ENCODE measurements around the gene MOV10L1.

DNA sequence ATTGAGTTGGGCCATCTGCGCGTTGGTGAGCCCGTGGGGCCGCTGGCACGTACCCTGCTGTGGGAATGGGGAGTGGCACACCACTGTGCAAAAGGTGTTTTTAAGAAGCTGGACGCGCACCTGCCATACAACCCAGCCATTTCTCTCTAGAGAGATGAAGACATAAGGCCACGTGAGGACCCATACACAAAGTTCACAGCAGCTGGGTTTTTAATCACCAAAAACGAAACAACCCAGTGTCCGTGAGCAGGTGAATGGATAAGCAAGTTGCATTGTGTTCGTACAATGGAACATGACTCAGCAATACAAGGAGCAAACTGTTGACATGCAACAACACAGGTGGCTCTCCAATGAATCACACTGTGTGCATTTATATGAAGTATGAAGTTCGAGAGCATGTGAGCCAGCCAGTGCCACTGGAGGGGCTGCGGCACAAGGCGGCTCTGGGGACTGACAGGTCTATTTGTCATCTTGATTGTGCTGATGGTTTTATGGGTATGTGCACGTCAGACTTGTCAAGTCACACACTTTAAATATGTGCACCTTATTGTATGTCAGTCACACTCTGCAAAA, 50.1 kb downstream of the MOV10L1 start:
- TF ChIP-seq, protein P1, sequence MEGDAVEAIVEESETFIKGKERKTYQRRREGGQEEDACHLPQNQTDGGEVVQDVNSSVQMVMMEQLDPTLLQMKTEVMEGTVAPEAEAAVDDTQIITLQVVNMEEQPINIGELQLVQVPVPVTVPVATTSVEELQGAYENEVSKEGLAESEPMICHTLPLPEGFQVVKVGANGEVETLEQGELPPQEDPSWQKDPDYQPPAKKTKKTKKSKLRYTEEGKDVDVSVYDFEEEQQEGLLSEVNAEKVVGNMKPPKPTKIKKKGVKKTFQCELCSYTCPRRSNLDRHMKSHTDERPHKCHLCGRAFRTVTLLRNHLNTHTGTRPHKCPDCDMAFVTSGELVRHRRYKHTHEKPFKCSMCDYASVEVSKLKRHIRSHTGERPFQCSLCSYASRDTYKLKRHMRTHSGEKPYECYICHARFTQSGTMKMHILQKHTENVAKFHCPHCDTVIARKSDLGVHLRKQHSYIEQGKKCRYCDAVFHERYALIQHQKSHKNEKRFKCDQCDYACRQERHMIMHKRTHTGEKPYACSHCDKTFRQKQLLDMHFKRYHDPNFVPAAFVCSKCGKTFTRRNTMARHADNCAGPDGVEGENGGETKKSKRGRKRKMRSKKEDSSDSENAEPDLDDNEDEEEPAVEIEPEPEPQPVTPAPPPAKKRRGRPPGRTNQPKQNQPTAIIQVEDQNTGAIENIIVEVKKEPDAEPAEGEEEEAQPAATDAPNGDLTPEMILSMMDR (IDR thresholded peaks at IDR 0.05; ENCODE audit: extremely low read depth in 1 of 2, insufficient read depth in 1 of 2, low read depth in 1 of 2, low read length in 2 of 2), result no peak
- TF ChIP-seq POLR2A (IDR thresholded peaks at IDR 0.05; ENCODE audit: low read depth, low read length) (no peak), GATA2 (IDR thresholded peaks at IDR 0.05; ENCODE audit: insufficient read depth, insufficient read length, low read depth, low read length) (no peak), POLR2AphosphoS5 (IDR thresholded peaks at IDR 0.05; ENCODE audit: insufficient read depth, low read depth, low read length) (peak; percentile 21), EZH2 (IDR thresholded peaks at IDR 0.05; ENCODE audit: borderline replicate concordance, low read depth, low read length, severe bottlenecking) (no peak), MYC (IDR thresholded peaks at IDR 0.05; ENCODE audit: low read depth, low read length) (no peak)
- TF ChIP-seq, protein P2, sequence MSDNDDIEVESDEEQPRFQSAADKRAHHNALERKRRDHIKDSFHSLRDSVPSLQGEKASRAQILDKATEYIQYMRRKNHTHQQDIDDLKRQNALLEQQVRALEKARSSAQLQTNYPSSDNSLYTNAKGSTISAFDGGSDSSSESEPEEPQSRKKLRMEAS (IDR thresholded peaks at IDR 0.05; ENCODE audit: insufficient read depth, insufficient read length), result no peak

Measured in endothelial cell of umbilical vein (primary cell).